Stimulated activated CD8-positive, alpha-beta memory T cell treated with anti-CD3 and anti-CD28 coated beads, Interleukin-2, amount 100 ng/mL, for 1 hour (primary cell): ENCODE data around the gene DUS1L.

Source experiments
- DNase-seq, 2 donors: peaks; one replicate each; pipeline ENCODE4 v3.0.0-alpha.2; 2020; ENCODE audit warnings: low read depth in 2 of 2

The DUS1L gene

GRCh38 chr17:82087961-82088837 lies 22.6 kb upstream of the DUS1L start:
- DNase-seq: no peak

GRCh38 chr17:82086941-82087906 lies 21.6 kb upstream of the DUS1L start:
- DNase-seq: no peak

GRCh38 chr17:82085931-82086764 lies 20.5 kb upstream of the DUS1L start:
- DNase-seq: no peak

GRCh38 chr17:82085031-82085861 lies 19.6 kb upstream of the DUS1L start:
- no peak for DNase-seq

- no peak for DNase-seq
These were observed 18.9 kb upstream of the DUS1L start for GRCh38 chr17:82084373-82085030.

- DNase-seq: no peak
These were observed 18.1 kb upstream of the DUS1L start for GRCh38 chr17:82083533-82084359.

GRCh38 chr17:82083009-82083408 lies 17.4 kb upstream of the DUS1L start:
- DNase-seq: no peak

GRCh38 chr17:82082456-82082855 lies 16.9 kb upstream of the DUS1L start:
- DNase-seq: no peak

- no peak for DNase-seq
These were observed 16.4 kb upstream of the DUS1L start for GRCh38 chr17:82081966-82082365.

- no peak for DNase-seq
These were observed 15.9 kb upstream of the DUS1L start for GRCh38 chr17:82081546-82081945.

GRCh38 chr17:82080789-82081464 lies 15.3 kb upstream of the DUS1L start:
- DNase-seq: no peak

- no peak for DNase-seq
These were observed 14.6 kb upstream of the DUS1L start for GRCh38 chr17:82080048-82080788.

- no peak for DNase-seq
These were observed 13.5 kb upstream of the DUS1L start for GRCh38 chr17:82079001-82079677.

GRCh38 chr17:82078433-82078832 lies 12.8 kb upstream of the DUS1L start:
- no peak for DNase-seq

- no peak for DNase-seq
These were observed 12.2 kb upstream of the DUS1L start for GRCh38 chr17:82077617-82078358.

GRCh38 chr17:82076785-82077591 lies 11.4 kb upstream of the DUS1L start:
- DNase-seq: no peak
